Natural killer cell (primary cell): Measurements from ENCODE around the gene TGFBR3. TPM values are rescaled to one million over a fixed set of nuclear protein-coding genes. Genes with fewer than 3 reads are reported as not detected.

Experiments
- ATAC-seq, 3 donors: fragments of 150-1000 bp in 2 of 3; fragments of 200-7000 bp in 1 of 3; cut with Tn5 transposase; 1 replicate in 1 of 3; 2 replicates in 2 of 3; pipeline ENCODE4 v1.10.0; 2021; ENCODE audit warnings: mild to moderate bottlenecking in 2 of 3, moderate library complexity in 2 of 3
- DNase-seq, 2 donors: peaks; one replicate each; pipeline versions ENCODE4 v3.0.0 to v3.0.0-alpha.2; 2013 to 2021; ENCODE audit warnings: mixed read lengths in 1 of 2
- H3K27ac ChIP-seq: one replicate; pipeline ENCODE4 v1.5.1; 2013; ENCODE audit warnings: mild to moderate bottlenecking, low read length
- H3K27me3 ChIP-seq: one replicate; pipeline ENCODE4 v1.6.1; 2013; ENCODE audit warnings: low read length; ENCODE audit not compliant: control insufficient read depth, insufficient read depth
- H3K36me3 ChIP-seq: one replicate; pipeline ENCODE4 v1.6.1; 2013; ENCODE audit warnings: low read length; ENCODE audit not compliant: control insufficient read depth, insufficient read depth
- H3K4me1 ChIP-seq: one replicate; pipeline ENCODE4 v1.6.1; 2013; ENCODE audit warnings: low read length; ENCODE audit not compliant: control insufficient read depth, insufficient read depth
- H3K4me3 ChIP-seq: one replicate; pipeline ENCODE4 v1.5.1; 2013; ENCODE audit warnings: low read length
- H3K9me3 ChIP-seq: one replicate; pipeline ENCODE4 v1.6.1; 2013; ENCODE audit warnings: low read length; ENCODE audit not compliant: control insufficient read depth, insufficient read depth
- H3K27ac Mint-ChIP-seq, 2 donors: one replicate each; pipeline ENCODE4 v1.8.0; 2022; ENCODE audit warnings: mild to moderate bottlenecking in 2 of 2, mixed read lengths in 2 of 2, moderate library complexity in 1 of 2
- H3K27me3 Mint-ChIP-seq, 2 donors: one replicate each; pipeline ENCODE4 v1.8.0; 2022; ENCODE audit warnings: low read depth in 2 of 2, mixed read lengths in 2 of 2
- H3K36me3 Mint-ChIP-seq: one replicate; pipeline ENCODE4 v1.8.0; 2022; ENCODE audit warnings: mixed read lengths
- H3K4me1 Mint-ChIP-seq, 2 donors: one replicate each; pipeline ENCODE4 v1.8.0; 2022; ENCODE audit warnings: mixed read lengths in 2 of 2
- H3K4me3 Mint-ChIP-seq: one replicate; pipeline ENCODE4 v1.8.0; 2022; ENCODE audit warnings: mild to moderate bottlenecking, moderate library complexity, mixed read lengths
- H3K9me3 Mint-ChIP-seq, 2 donors: one replicate each; pipeline ENCODE4 v1.8.0; 2022; ENCODE audit warnings: mixed read lengths in 2 of 2
- WGBS: methylation state at CpG from one replicate; pipeline ENCODE4 v1.1.7; 2013; ENCODE audit warnings: missing lambda C conversion rate; ENCODE audit not compliant: insufficient coverage; 5-methylcytosine and 5-hydroxymethylcytosine counted together
- intact Hi-C: fragments of 100-400 bp; cut with micrococcal nuclease; formaldehyde crosslinking; loops from one replicate; pipeline ENCODE4 v1.14.2; 2022
- total RNA-seq, 4 donors: library from RNA; stranded (reverse); fragments of 120-200 nt in 1 of 4; gene quantifications; one replicate each; pipeline versions ENCODE4 v1.2.3 to v1.2.4, GENCODE V29; 2013 to 2022
- TF ChIP-seq, protein P1 (sequence below): fragments of 200-600 bp; IDR thresholded peaks from one replicate; pipeline ENCODE4 v1.8.0; 2022; ENCODE audit warnings: antibody characterized with exemption

TGFBR3 gene
- total RNA-seq, 3 donors from 2014 or later (not counting 1 experiment from before 2014, with no cell fraction given) = 225 to 274 (median 243) TPM

GRCh38 chr1:91749788-91750231, 136.1 kb downstream of the TGFBR3 start:
- no peaks in the 10 kb centered on the region for H3K9me3 Mint-ChIP-seq
- no peaks in the 10 kb centered on the region for H3K27me3 ChIP-seq
- H3K4me3 ChIP-seq = no peak overlapping the region
- WGBS = 82% methylated on average over 6 of the region's 6 CpGs
- no peaks in the 10 kb centered on the region for H3K36me3 Mint-ChIP-seq
- no peak for ATAC-seq
- H3K4me3 Mint-ChIP-seq = peak overlapping the region; percentile 17
- H3K27ac Mint-ChIP-seq = peak overlapping the region; percentile 86 to 87
- peaks cover 89 to 94% of the 10 kb centered on the region in 2 donors for H3K4me1 Mint-ChIP-seq
- H3K4me1 ChIP-seq = peaks cover 29% of the 10 kb centered on the region
- TF ChIP-seq, protein P1, sequence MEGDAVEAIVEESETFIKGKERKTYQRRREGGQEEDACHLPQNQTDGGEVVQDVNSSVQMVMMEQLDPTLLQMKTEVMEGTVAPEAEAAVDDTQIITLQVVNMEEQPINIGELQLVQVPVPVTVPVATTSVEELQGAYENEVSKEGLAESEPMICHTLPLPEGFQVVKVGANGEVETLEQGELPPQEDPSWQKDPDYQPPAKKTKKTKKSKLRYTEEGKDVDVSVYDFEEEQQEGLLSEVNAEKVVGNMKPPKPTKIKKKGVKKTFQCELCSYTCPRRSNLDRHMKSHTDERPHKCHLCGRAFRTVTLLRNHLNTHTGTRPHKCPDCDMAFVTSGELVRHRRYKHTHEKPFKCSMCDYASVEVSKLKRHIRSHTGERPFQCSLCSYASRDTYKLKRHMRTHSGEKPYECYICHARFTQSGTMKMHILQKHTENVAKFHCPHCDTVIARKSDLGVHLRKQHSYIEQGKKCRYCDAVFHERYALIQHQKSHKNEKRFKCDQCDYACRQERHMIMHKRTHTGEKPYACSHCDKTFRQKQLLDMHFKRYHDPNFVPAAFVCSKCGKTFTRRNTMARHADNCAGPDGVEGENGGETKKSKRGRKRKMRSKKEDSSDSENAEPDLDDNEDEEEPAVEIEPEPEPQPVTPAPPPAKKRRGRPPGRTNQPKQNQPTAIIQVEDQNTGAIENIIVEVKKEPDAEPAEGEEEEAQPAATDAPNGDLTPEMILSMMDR = no peak
- no peaks in the 10 kb centered on the region for H3K9me3 ChIP-seq
- intact Hi-C loops = loop anchor here (5.0 kb wide), 1 partner anchor 38 kb away; no protein-coding TSS in a partner anchor
- H3K36me3 ChIP-seq = peaks cover 11% of the 10 kb centered on the region
- H3K27ac ChIP-seq = no peak overlapping the region
- no peaks in the 10 kb centered on the region for H3K27me3 Mint-ChIP-seq
- DNase-seq = no peak

DNA sequence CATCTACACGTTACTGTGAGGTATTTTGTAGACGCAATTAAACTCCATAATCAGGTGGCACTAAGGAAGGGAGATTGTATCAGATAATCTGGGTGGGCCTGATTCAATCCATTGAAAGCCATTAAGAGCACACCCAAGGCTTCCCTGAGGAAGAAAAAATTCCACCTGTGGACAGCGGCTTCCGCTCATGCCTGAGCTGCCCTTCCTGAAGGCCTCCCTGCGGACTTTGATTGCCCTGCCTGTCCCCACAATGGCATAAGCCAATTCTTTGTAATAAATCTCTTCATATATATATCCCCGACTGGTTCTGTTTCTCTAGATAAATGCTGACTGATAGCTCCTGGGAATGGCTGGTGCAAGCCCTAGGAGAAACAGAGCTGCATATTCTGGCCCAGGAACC, 138.3 kb downstream of the TGFBR3 start:
- Mint-ChIP-seq H3K4me1 (peaks cover 87 to 94% of the 10 kb centered on the region in 2 donors), H3K27ac (peak overlapping the region; percentile 86 to 87)
- intact Hi-C loops = no loop called here

GRCh38 chr1:91746728-91747338, 139.1 kb downstream of the TGFBR3 start:
- Mint-ChIP-seq H3K27me3 (no peaks in the 10 kb centered on the region), H3K4me3 (no peak overlapping the region), H3K36me3 (no peaks in the 10 kb centered on the region), H3K27ac (peak overlapping the region; percentile 86 to 87), H3K4me1 (peaks cover 87 to 94% of the 10 kb centered on the region in 2 donors), H3K9me3 (no peaks in the 10 kb centered on the region)
- ATAC-seq (no peak), DNase-seq (no peak)
- TF ChIP-seq, protein P1 = no peak
- no peaks in the 10 kb centered on the region for H3K9me3 ChIP-seq
- peaks cover 22% of the 10 kb centered on the region for H3K36me3 ChIP-seq
- intact Hi-C loops = no loop called here
- H3K4me1 ChIP-seq = peaks cover 24% of the 10 kb centered on the region
- H3K27me3 ChIP-seq = no peaks in the 10 kb centered on the region
- 96% methylated on average over 3 of the region's 3 CpGs for WGBS
- no peak overlapping the region for H3K4me3 ChIP-seq
- H3K27ac ChIP-seq = no peak overlapping the region

More for the DNA sequence above, 138.3 kb downstream of the TGFBR3 start:
- no peaks in the 10 kb centered on the region for H3K9me3 Mint-ChIP-seq
- no peaks in the 10 kb centered on the region for H3K36me3 Mint-ChIP-seq
- no peak overlapping the region for H3K4me3 ChIP-seq
- TF ChIP-seq, protein P1 = no peak
- H3K4me3 Mint-ChIP-seq = no peak overlapping the region
- 100% methylated on average over 4 of the region's 6 CpGs for WGBS
- H3K27me3 ChIP-seq = no peaks in the 10 kb centered on the region
- H3K27me3 Mint-ChIP-seq = no peaks in the 10 kb centered on the region
- peaks cover 18% of the 10 kb centered on the region for H3K36me3 ChIP-seq
- H3K9me3 ChIP-seq = no peaks in the 10 kb centered on the region
- H3K4me1 ChIP-seq = peaks cover 25% of the 10 kb centered on the region
- no peak for ATAC-seq
- no peak overlapping the region for H3K27ac ChIP-seq
- no peak for DNase-seq
